Panc1 (cell line): ENCODE results near the gene CRIP1.

Experiments
- POLR2AphosphoS5 ChIP-seq: IDR thresholded peaks from 2 replicates; pipeline ENCODE4 v1.6.1; 2012; ENCODE audit warnings: mild to moderate bottlenecking, low read depth, low read length, moderate library complexity
- TCF7L2 ChIP-seq: IDR thresholded peaks from 2 replicates; pipeline ENCODE4 v1.6.1; 2011; ENCODE audit warnings: mild to moderate bottlenecking, low read depth, low read length, inconsistent platforms
- TF ChIP-seq, protein P1 (sequence below): fragments of 450-650 bp; IDR thresholded peaks from 2 replicates; pipeline ENCODE4 v1.5.1; 2017; ENCODE audit warnings: mild to moderate bottlenecking
- TF ChIP-seq, protein P2 (sequence below), 2 experiments: IDR thresholded peaks; 2 replicates each; pipeline ENCODE4 v1.6.1; 2011 to 2012; ENCODE audit warnings: low read depth in 2 of 2, control low read depth in 1 of 2, low read length in 1 of 2, mild to moderate bottlenecking in 1 of 2, moderate library complexity in 1 of 2; ENCODE audit not compliant: insufficient read depth in 1 of 2

DNA sequence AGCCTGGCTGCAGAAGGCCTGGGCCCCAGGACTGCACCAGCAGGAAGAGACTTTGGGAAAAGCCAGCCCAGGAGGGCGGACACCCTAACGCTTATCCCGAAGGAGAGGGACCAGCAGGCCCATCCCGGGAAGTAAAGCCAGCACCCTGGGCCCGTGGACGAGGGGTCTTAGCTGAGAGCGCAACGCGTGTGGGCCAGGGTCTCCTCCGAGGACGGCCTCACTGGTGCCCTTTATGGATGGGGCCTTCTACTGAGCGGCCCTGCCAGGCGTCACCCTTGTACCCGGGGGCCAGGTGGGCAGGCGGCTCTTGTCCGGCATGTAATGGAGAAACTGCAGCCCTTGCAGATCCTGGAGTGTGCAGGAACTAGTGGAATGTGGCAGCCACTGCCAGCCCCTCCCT, 18.4 kb downstream of the CRIP1 start:
- TF ChIP-seq, protein P1, sequence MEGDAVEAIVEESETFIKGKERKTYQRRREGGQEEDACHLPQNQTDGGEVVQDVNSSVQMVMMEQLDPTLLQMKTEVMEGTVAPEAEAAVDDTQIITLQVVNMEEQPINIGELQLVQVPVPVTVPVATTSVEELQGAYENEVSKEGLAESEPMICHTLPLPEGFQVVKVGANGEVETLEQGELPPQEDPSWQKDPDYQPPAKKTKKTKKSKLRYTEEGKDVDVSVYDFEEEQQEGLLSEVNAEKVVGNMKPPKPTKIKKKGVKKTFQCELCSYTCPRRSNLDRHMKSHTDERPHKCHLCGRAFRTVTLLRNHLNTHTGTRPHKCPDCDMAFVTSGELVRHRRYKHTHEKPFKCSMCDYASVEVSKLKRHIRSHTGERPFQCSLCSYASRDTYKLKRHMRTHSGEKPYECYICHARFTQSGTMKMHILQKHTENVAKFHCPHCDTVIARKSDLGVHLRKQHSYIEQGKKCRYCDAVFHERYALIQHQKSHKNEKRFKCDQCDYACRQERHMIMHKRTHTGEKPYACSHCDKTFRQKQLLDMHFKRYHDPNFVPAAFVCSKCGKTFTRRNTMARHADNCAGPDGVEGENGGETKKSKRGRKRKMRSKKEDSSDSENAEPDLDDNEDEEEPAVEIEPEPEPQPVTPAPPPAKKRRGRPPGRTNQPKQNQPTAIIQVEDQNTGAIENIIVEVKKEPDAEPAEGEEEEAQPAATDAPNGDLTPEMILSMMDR, result no peak
- TF ChIP-seq, protein P2, sequence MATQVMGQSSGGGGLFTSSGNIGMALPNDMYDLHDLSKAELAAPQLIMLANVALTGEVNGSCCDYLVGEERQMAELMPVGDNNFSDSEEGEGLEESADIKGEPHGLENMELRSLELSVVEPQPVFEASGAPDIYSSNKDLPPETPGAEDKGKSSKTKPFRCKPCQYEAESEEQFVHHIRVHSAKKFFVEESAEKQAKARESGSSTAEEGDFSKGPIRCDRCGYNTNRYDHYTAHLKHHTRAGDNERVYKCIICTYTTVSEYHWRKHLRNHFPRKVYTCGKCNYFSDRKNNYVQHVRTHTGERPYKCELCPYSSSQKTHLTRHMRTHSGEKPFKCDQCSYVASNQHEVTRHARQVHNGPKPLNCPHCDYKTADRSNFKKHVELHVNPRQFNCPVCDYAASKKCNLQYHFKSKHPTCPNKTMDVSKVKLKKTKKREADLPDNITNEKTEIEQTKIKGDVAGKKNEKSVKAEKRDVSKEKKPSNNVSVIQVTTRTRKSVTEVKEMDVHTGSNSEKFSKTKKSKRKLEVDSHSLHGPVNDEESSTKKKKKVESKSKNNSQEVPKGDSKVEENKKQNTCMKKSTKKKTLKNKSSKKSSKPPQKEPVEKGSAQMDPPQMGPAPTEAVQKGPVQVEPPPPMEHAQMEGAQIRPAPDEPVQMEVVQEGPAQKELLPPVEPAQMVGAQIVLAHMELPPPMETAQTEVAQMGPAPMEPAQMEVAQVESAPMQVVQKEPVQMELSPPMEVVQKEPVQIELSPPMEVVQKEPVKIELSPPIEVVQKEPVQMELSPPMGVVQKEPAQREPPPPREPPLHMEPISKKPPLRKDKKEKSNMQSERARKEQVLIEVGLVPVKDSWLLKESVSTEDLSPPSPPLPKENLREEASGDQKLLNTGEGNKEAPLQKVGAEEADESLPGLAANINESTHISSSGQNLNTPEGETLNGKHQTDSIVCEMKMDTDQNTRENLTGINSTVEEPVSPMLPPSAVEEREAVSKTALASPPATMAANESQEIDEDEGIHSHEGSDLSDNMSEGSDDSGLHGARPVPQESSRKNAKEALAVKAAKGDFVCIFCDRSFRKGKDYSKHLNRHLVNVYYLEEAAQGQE (IDR thresholded peaks at IDR 0.05; ENCODE audit: insufficient read depth in 1 of 2, low read depth in 2 of 2, low read length in 1 of 2), result no peak
- TF ChIP-seq POLR2AphosphoS5, result no peak
- no peak for TF ChIP-seq TCF7L2
